ENCODE results near the gene AQP2.

DNA sequence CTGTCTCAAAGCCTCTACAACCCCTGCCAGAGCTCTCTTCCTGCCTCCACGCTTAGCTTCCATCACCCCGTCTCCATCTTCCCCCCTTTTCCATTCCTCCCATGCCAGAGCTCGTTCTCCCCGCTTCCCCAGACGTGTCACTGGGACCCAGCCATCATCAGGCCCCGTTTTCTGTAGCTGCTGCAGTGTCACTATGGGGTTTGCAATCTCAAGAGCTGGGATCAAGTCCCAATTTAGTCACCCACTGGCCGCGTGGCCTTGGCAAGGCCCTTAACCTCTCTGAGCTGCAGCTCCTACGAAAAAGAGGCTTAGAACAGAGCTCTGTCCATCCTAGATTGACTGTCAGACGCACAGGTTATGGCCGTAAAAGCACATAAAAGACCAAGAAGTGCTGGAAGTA lies 45.9 kb upstream of the AQP2 start:
- TF ChIP-seq, protein P1, sequence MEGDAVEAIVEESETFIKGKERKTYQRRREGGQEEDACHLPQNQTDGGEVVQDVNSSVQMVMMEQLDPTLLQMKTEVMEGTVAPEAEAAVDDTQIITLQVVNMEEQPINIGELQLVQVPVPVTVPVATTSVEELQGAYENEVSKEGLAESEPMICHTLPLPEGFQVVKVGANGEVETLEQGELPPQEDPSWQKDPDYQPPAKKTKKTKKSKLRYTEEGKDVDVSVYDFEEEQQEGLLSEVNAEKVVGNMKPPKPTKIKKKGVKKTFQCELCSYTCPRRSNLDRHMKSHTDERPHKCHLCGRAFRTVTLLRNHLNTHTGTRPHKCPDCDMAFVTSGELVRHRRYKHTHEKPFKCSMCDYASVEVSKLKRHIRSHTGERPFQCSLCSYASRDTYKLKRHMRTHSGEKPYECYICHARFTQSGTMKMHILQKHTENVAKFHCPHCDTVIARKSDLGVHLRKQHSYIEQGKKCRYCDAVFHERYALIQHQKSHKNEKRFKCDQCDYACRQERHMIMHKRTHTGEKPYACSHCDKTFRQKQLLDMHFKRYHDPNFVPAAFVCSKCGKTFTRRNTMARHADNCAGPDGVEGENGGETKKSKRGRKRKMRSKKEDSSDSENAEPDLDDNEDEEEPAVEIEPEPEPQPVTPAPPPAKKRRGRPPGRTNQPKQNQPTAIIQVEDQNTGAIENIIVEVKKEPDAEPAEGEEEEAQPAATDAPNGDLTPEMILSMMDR (IDR thresholded peaks at IDR 0.05; ENCODE audit: low read length), result no peak
- TF ChIP-seq EZH2 (IDR thresholded peaks at IDR 0.05; ENCODE audit: borderline replicate concordance, low read length), result no peak

Data from OCI-LY1 (cell line).